Mammary epithelial cell (primary cell): ENCODE data around the gene SERPINB1.

Experiments
- EZH2 ChIP-seq: IDR thresholded peaks from 2 replicates; pipeline ENCODE4 v1.6.1; 2012; ENCODE audit warnings: low read length, inconsistent platforms, borderline replicate concordance
- TF ChIP-seq, protein P1 (sequence below), 2 donors: IDR thresholded peaks in 1 of 2; conservative IDR thresholded peaks in 1 of 2; 2 replicates each; pipeline ENCODE4 v1.5.1; 2011 to 2012; ENCODE audit warnings: inconsistent platforms in 2 of 2, low read length in 2 of 2, mild to moderate bottlenecking in 2 of 2, control low read depth in 1 of 2, low read depth in 1 of 2; ENCODE audit not compliant: insufficient read depth in 1 of 2; ENCODE audit errors: extremely low read depth in 1 of 2

GRCh38 chr6:2826131-2826530 lies 15.5 kb downstream of the SERPINB1 start:
- TF ChIP-seq, protein P1, sequence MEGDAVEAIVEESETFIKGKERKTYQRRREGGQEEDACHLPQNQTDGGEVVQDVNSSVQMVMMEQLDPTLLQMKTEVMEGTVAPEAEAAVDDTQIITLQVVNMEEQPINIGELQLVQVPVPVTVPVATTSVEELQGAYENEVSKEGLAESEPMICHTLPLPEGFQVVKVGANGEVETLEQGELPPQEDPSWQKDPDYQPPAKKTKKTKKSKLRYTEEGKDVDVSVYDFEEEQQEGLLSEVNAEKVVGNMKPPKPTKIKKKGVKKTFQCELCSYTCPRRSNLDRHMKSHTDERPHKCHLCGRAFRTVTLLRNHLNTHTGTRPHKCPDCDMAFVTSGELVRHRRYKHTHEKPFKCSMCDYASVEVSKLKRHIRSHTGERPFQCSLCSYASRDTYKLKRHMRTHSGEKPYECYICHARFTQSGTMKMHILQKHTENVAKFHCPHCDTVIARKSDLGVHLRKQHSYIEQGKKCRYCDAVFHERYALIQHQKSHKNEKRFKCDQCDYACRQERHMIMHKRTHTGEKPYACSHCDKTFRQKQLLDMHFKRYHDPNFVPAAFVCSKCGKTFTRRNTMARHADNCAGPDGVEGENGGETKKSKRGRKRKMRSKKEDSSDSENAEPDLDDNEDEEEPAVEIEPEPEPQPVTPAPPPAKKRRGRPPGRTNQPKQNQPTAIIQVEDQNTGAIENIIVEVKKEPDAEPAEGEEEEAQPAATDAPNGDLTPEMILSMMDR (conservative IDR thresholded peaks at IDR 0.05 in 1 of 2, IDR thresholded peaks at IDR 0.05 in 1 of 2; ENCODE audit: extremely low read depth in 1 of 2, insufficient read depth in 1 of 2, low read depth in 1 of 2, low read length in 2 of 2), result no peak
- no peak for TF ChIP-seq EZH2
